ENCODE results near the gene TXNDC17.
"Not testable (repeated sequence)": the region's sequence is repeated elsewhere in the genome, so short reads cannot be mapped to it uniquely, and the experiment has no call there.

- TF ChIP-seq CTCF (IDR thresholded peaks at IDR 0.05); ZFX (IDR thresholded peaks at IDR 0.05; ENCODE audit: borderline replicate concordance): not testable (repeated sequence)
Measured at GRCh38 chr17:6593371-6593770, 47.5 kb upstream of the TXNDC17 start.
